DOHH2 (cell line): ENCODE measurements around the gene MTCH1.

Source experiments
- H3F3A ChIP-seq: fragments of 200-600 bp; sonication (generic), shearing (Covaris generic); 2 replicates; pipeline ENCODE4 v1.6.0; 2016; ENCODE audit warnings: antibody characterized with exemption, mild to moderate bottlenecking; ENCODE audit not compliant: control insufficient read depth, insufficient read depth
- H3K27ac ChIP-seq: fragments of 200-600 bp; sonication (generic); 2 replicates; pipeline ENCODE4 v1.5.1; 2014; ENCODE audit warnings: low read depth, mild to moderate bottlenecking, low read length, moderate library complexity
- H3K27me3 ChIP-seq: fragments of 200-600 bp; sonication (generic); 2 replicates; pipeline ENCODE4 v1.6.1; 2014; ENCODE audit warnings: mild to moderate bottlenecking, low read length, mixed read lengths; ENCODE audit not compliant: control insufficient read depth
- H3K36me3 ChIP-seq: fragments of 200-600 bp; sonication (generic); 2 replicates; pipeline ENCODE4 v1.6.1; 2014; ENCODE audit warnings: mild to moderate bottlenecking, low read length, moderate library complexity, mixed read lengths; ENCODE audit not compliant: control insufficient read depth
- H3K4me1 ChIP-seq: fragments of 200-600 bp; sonication (generic); 2 replicates; pipeline ENCODE4 v1.6.1; 2014; ENCODE audit warnings: mild to moderate bottlenecking, low read length, mixed read lengths; ENCODE audit not compliant: control insufficient read depth
- H3K4me2 ChIP-seq: fragments of 200-600 bp; sonication (generic); 2 replicates; pipeline ENCODE4 v1.6.0; 2014; ENCODE audit warnings: mild to moderate bottlenecking, low read length, moderate library complexity
- H3K4me3 ChIP-seq: fragments of 200-600 bp; sonication (generic); 2 replicates; pipeline ENCODE4 v1.5.1; 2014; ENCODE audit warnings: mild to moderate bottlenecking, low read length, mixed read lengths
- H3K79me2 ChIP-seq: fragments of 200-600 bp; sonication (generic); 2 replicates; pipeline ENCODE4 v1.6.1; 2014; ENCODE audit warnings: mild to moderate bottlenecking, low read length, mixed read lengths; ENCODE audit not compliant: control insufficient read depth
- H3K9me2 ChIP-seq: fragments of 200-600 bp; sonication (generic); replicated peaks from 2 replicates; pipeline ENCODE4 v1.6.1; 2014; ENCODE audit warnings: mild to moderate bottlenecking, low read length, mixed read lengths; ENCODE audit not compliant: control insufficient read depth
- H3K9me3 ChIP-seq: fragments of 200-600 bp; sonication (generic); 2 replicates; pipeline ENCODE4 v1.6.1; 2014; ENCODE audit warnings: antibody characterized with exemption, low read length, mixed read lengths; ENCODE audit not compliant: control insufficient read depth, insufficient read depth
- H4K20me1 ChIP-seq: fragments of 200-600 bp; sonication (generic); 2 replicates; pipeline ENCODE4 v1.6.0; 2014; ENCODE audit warnings: low read depth, mild to moderate bottlenecking, antibody characterized with exemption, low read length, moderate library complexity; ENCODE audit not compliant: control insufficient read depth, insufficient read depth
- EZH2phosphoT487 ChIP-seq: fragments of 200-600 bp; sonication (generic); IDR thresholded peaks from 2 replicates; pipeline ENCODE4 v1.6.1; 2017; ENCODE audit warnings: borderline replicate concordance, mild to moderate bottlenecking, antibody characterized with exemption, low read length, moderate library complexity, mixed read lengths
- TF ChIP-seq, protein P1 (sequence below): fragments of 200-600 bp; sonication (generic); IDR thresholded peaks from one replicate; pipeline ENCODE4 v1.5.1; 2014; ENCODE audit warnings: antibody characterized with exemption, mild to moderate bottlenecking, low read depth, low read length; ENCODE audit not compliant: poor library complexity, severe bottlenecking

Gene MTCH1

DNA sequence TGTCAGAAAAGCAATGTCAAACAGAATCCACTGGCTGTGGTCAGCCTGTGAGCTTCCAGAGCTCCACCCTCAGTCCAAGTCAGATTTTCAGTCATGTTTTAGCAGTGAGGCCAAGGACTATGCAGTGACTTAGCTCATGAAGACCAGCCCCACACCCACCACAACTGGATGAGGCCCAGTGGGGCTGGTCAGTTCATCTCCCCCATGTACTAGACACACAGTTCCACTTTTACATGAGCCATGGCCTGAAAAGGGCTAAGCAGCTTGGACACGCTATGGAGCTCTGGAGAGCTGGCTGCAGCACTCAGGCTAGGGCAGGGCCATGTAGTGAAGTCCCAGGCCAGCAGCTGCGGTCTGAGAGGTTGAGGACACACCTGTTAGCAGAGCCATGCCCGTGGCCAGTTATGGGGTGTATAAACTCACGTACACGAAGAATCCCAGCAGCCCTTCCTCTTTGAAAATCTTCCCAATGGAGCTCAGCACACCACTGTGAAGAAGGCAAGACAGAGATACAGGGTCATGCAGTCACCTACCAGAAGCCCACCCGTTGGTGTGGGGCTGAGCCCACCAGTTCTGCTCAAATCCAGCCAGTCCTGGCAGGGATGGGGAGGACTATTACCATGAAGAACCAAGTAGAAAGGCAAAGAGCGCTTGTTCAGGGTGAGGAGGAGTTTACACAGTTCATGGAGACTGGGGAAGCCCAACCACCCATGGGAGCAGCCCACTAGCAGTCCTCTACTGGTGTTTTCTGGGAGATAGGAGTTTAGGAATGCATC lies 10.6 kb downstream of the MTCH1 start:
- Histone ChIP-seq H4K20me1 (peaks cover under 1% of the 10 kb centered on the region; the same call in 1 of the 2 replicates), H3K36me3 (peaks cover 94% of the 10 kb centered on the region)
- TF ChIP-seq, protein P1, sequence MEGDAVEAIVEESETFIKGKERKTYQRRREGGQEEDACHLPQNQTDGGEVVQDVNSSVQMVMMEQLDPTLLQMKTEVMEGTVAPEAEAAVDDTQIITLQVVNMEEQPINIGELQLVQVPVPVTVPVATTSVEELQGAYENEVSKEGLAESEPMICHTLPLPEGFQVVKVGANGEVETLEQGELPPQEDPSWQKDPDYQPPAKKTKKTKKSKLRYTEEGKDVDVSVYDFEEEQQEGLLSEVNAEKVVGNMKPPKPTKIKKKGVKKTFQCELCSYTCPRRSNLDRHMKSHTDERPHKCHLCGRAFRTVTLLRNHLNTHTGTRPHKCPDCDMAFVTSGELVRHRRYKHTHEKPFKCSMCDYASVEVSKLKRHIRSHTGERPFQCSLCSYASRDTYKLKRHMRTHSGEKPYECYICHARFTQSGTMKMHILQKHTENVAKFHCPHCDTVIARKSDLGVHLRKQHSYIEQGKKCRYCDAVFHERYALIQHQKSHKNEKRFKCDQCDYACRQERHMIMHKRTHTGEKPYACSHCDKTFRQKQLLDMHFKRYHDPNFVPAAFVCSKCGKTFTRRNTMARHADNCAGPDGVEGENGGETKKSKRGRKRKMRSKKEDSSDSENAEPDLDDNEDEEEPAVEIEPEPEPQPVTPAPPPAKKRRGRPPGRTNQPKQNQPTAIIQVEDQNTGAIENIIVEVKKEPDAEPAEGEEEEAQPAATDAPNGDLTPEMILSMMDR = no peak
- no peak for TF ChIP-seq EZH2phosphoT487

DNA sequence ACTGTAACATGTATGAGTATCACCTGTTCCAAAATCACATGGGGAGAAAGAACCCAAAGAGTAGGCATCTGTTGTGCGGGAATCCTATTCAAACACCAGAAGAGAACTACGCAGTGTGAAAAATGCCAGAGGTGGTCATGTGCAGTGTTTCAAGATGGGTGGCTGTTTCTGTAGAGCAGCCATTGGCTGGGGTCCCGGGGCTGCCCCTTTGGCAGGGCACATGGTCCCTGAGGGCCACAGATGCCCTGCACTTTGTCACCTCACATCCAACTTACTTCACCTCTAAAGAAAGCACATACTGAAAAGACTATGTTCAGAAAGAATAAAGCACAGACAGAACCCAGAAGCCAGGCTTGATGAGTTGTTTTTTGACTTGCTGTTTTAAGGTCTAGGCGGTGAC lies 12.3 kb downstream of the MTCH1 start:
- H3K27me3 ChIP-seq = no peaks in the 10 kb centered on the region
- no peaks in the 10 kb centered on the region for H3K79me2 ChIP-seq
- no peaks in the 10 kb centered on the region for H3K9me3 ChIP-seq
- TF ChIP-seq EZH2phosphoT487 = no peak
- TF ChIP-seq, protein P1 = no peak
- no peak overlapping the region for H3K27ac ChIP-seq
- H3K36me3 ChIP-seq = peaks cover 98% of the 10 kb centered on the region
- H3K9me2 ChIP-seq = no peaks in the 10 kb centered on the region
- H3K4me1 ChIP-seq = no peaks in the 10 kb centered on the region
- H3K4me2 ChIP-seq = no peak overlapping the region
- no peaks in the 10 kb centered on the region for H3F3A ChIP-seq
- H3K4me3 ChIP-seq = no peak overlapping the region
- H4K20me1 ChIP-seq = no peaks in the 10 kb centered on the region

More for the DNA sequence above, 10.6 kb downstream of the MTCH1 start:
- Histone ChIP-seq H3K4me1 (no peaks in the 10 kb centered on the region), H3K27ac (no peak overlapping the region), H3F3A (0 out of 2 replicates have a peak, but pooled peaks cover 3% of the 10 kb centered on the region), H3K9me2 (no peaks in the 10 kb centered on the region), H3K4me3 (no peak overlapping the region), H3K79me2 (peaks cover 16% of the 10 kb centered on the region), H3K4me2 (no peak overlapping the region), H3K27me3 (no peaks in the 10 kb centered on the region), H3K9me3 (no peaks in the 10 kb centered on the region)

DNA sequence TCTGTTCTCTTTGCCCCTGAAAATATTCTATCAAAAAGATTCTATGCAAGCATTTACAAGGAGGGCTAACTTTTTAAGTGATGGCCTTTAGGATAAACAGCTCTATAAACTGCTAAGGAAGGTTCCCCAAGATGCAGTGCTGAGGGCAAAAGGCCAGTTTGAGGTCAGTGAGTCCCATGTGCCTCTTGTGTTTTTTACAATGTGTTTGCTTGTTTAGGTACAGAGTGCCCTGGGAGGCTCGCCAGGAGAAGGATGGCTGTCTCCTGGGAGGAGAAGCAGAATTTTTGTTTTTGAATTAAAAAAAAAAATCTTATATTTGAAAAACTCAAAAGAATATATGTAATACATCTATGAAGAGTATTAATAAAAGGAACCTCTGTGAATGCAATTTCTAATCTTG lies 12.8 kb downstream of the MTCH1 start:
- Histone ChIP-seq H3K4me2 (no peak overlapping the region), H3K4me3 (no peak overlapping the region), H3K4me1 (no peaks in the 10 kb centered on the region), H3F3A (no peaks in the 10 kb centered on the region), H3K79me2 (no peaks in the 10 kb centered on the region), H3K9me2 (no peaks in the 10 kb centered on the region), H3K9me3 (no peaks in the 10 kb centered on the region), H4K20me1 (no peaks in the 10 kb centered on the region), H3K36me3 (peaks cover 98% of the 10 kb centered on the region), H3K27me3 (no peaks in the 10 kb centered on the region), H3K27ac (no peak overlapping the region)
- TF ChIP-seq, protein P1 = no peak
- no peak for TF ChIP-seq EZH2phosphoT487
